ENCODE data around the gene LMO2.
"Not testable (repeated sequence)": the region's sequence is repeated elsewhere in the genome, so short reads cannot be mapped to it uniquely, and the experiment has no call there.

LMO2 gene

GRCh38 chr11:33930317-33931021 is 38.6 kb upstream of the LMO2 start:
- Histone ChIP-seq H2AFZ (ENCODE audit: low read length, unreplicated experiment) (peak overlapping the region; percentile 84), H3K27me3 (ENCODE audit: insufficient read depth, low read length) (no peaks in the 10 kb centered on the region), H3K27ac (ENCODE audit: low read depth, low read length) (peak overlapping the region; percentile 44), H3K4me3 (ENCODE audit: low read depth, low read length) (no peak overlapping the region), H3K36me3 (ENCODE audit: insufficient read depth, low read length) (no peaks in the 10 kb centered on the region), H3K4me1 (ENCODE audit: control insufficient read depth, insufficient read depth, low read length, unreplicated experiment) (peaks cover 12% of the 10 kb centered on the region), H3K79me2 (ENCODE audit: control insufficient read depth, insufficient read depth, low read length, unreplicated experiment) (no peaks in the 10 kb centered on the region)

- H3K4me3 ChIP-seq (ENCODE audit: low read depth, low read length) = no peak overlapping the region
- no peaks in the 10 kb centered on the region for H3K79me2 ChIP-seq (ENCODE audit: control insufficient read depth, insufficient read depth, low read length, unreplicated experiment)
- no peaks in the 10 kb centered on the region for H3K36me3 ChIP-seq (ENCODE audit: insufficient read depth, low read length)
- peaks cover 12% of the 10 kb centered on the region for H3K4me1 ChIP-seq (ENCODE audit: control insufficient read depth, insufficient read depth, low read length, unreplicated experiment)
- no peak overlapping the region for H2AFZ ChIP-seq (ENCODE audit: low read length, unreplicated experiment)
- no peak overlapping the region for H3K27ac ChIP-seq (ENCODE audit: low read depth, low read length)
- no peaks in the 10 kb centered on the region for H3K27me3 ChIP-seq (ENCODE audit: insufficient read depth, low read length)
Measured at GRCh38 chr11:33928564-33928963, 36.7 kb upstream of the LMO2 start.

- H3K4me3 ChIP-seq (ENCODE audit: low read depth, low read length) = no peak overlapping the region
- no peaks in the 10 kb centered on the region for H3K79me2 ChIP-seq (ENCODE audit: control insufficient read depth, insufficient read depth, low read length, unreplicated experiment)
- peaks cover 12% of the 10 kb centered on the region for H3K4me1 ChIP-seq (ENCODE audit: control insufficient read depth, insufficient read depth, low read length, unreplicated experiment)
- H2AFZ ChIP-seq (ENCODE audit: low read length, unreplicated experiment) = no peak overlapping the region
- no peaks in the 10 kb centered on the region for H3K36me3 ChIP-seq (ENCODE audit: insufficient read depth, low read length)
- no peak overlapping the region for H3K27ac ChIP-seq (ENCODE audit: low read depth, low read length)
- peaks cover 11% of the 10 kb centered on the region; the same call in 1 of the 2 replicates for H3K27me3 ChIP-seq (ENCODE audit: insufficient read depth, low read length)
Measured at GRCh38 chr11:33926671-33927552, 35.0 kb upstream of the LMO2 start.

GRCh38 chr11:33924341-33924740 is 32.5 kb upstream of the LMO2 start:
- Histone ChIP-seq H3K79me2 (ENCODE audit: control insufficient read depth, insufficient read depth, low read length, unreplicated experiment) (no peaks in the 10 kb centered on the region), H3K27me3 (ENCODE audit: insufficient read depth, low read length) (peaks cover 14% of the 10 kb centered on the region; the same call in 1 of the 2 replicates), H2AFZ (ENCODE audit: low read length, unreplicated experiment) (no peak overlapping the region), H3K36me3 (ENCODE audit: insufficient read depth, low read length) (no peaks in the 10 kb centered on the region), H3K27ac (ENCODE audit: low read depth, low read length) (no peak overlapping the region), H3K4me1 (ENCODE audit: control insufficient read depth, insufficient read depth, low read length, unreplicated experiment) (no peaks in the 10 kb centered on the region), H3K4me3 (ENCODE audit: low read depth, low read length) (no peak overlapping the region)

GRCh38 chr11:33923626-33924025 is 31.8 kb upstream of the LMO2 start:
- no peaks in the 10 kb centered on the region for H3K4me1 ChIP-seq (ENCODE audit: control insufficient read depth, insufficient read depth, low read length, unreplicated experiment)
- H3K36me3 ChIP-seq (ENCODE audit: insufficient read depth, low read length) = no peaks in the 10 kb centered on the region
- peaks cover 14% of the 10 kb centered on the region; the same call in 1 of the 2 replicates for H3K27me3 ChIP-seq (ENCODE audit: insufficient read depth, low read length)
- H2AFZ ChIP-seq (ENCODE audit: low read length, unreplicated experiment) = no peak overlapping the region
- no peak overlapping the region for H3K27ac ChIP-seq (ENCODE audit: low read depth, low read length)
- no peak overlapping the region for H3K4me3 ChIP-seq (ENCODE audit: low read depth, low read length)
- no peaks in the 10 kb centered on the region for H3K79me2 ChIP-seq (ENCODE audit: control insufficient read depth, insufficient read depth, low read length, unreplicated experiment)

GRCh38 chr11:33920838-33921613 is 29.1 kb upstream of the LMO2 start:
- Histone ChIP-seq H3K27me3 (ENCODE audit: insufficient read depth, low read length) (peaks cover 22% of the 10 kb centered on the region; the same call in 1 of the 2 replicates), H3K4me1 (ENCODE audit: control insufficient read depth, insufficient read depth, low read length, unreplicated experiment) (no peaks in the 10 kb centered on the region), H3K27ac (ENCODE audit: low read depth, low read length) (no peak overlapping the region), H2AFZ (ENCODE audit: low read length, unreplicated experiment) (no peak overlapping the region), H3K4me3 (ENCODE audit: low read depth, low read length) (no peak overlapping the region), H3K79me2 (ENCODE audit: control insufficient read depth, insufficient read depth, low read length, unreplicated experiment) (no peaks in the 10 kb centered on the region), H3K36me3 (ENCODE audit: insufficient read depth, low read length) (no peaks in the 10 kb centered on the region)

- H3K4me1 ChIP-seq (ENCODE audit: control insufficient read depth, insufficient read depth, low read length, unreplicated experiment) = no peaks in the 10 kb centered on the region
- no peak overlapping the region for H3K27ac ChIP-seq (ENCODE audit: low read depth, low read length)
- no peak overlapping the region for H2AFZ ChIP-seq (ENCODE audit: low read length, unreplicated experiment)
- no peaks in the 10 kb centered on the region for H3K79me2 ChIP-seq (ENCODE audit: control insufficient read depth, insufficient read depth, low read length, unreplicated experiment)
- no peaks in the 10 kb centered on the region for H3K36me3 ChIP-seq (ENCODE audit: insufficient read depth, low read length)
- H3K27me3 ChIP-seq (ENCODE audit: insufficient read depth, low read length) = peaks cover 22% of the 10 kb centered on the region; the same call in 1 of the 2 replicates
- no peak overlapping the region for H3K4me3 ChIP-seq (ENCODE audit: low read depth, low read length)
Measured at GRCh38 chr11:33919645-33920044, 27.8 kb upstream of the LMO2 start.

GRCh38 chr11:33917402-33917801 is 25.5 kb upstream of the LMO2 start:
- not testable (repeated sequence) for H3K4me3 ChIP-seq (ENCODE audit: low read depth, low read length); H3K27ac ChIP-seq (ENCODE audit: low read depth, low read length); H2AFZ ChIP-seq (ENCODE audit: low read length, unreplicated experiment); H3K4me1 ChIP-seq (ENCODE audit: control insufficient read depth, insufficient read depth, low read length, unreplicated experiment); H3K36me3 ChIP-seq (ENCODE audit: insufficient read depth, low read length); H3K79me2 ChIP-seq (ENCODE audit: control insufficient read depth, insufficient read depth, low read length, unreplicated experiment)
- peaks cover 14% of the 10 kb centered on the region; the same call in 1 of the 2 replicates for H3K27me3 ChIP-seq (ENCODE audit: insufficient read depth, low read length)

- Histone ChIP-seq H3K27me3 (ENCODE audit: insufficient read depth, low read length) (peaks cover 11% of the 10 kb centered on the region; the same call in 1 of the 2 replicates), H3K27ac (ENCODE audit: low read depth, low read length) (no peak overlapping the region), H3K4me3 (ENCODE audit: low read depth, low read length) (no peak overlapping the region), H2AFZ (ENCODE audit: low read length, unreplicated experiment) (no peak overlapping the region), H3K79me2 (ENCODE audit: control insufficient read depth, insufficient read depth, low read length, unreplicated experiment) (no peaks in the 10 kb centered on the region), H3K4me1 (ENCODE audit: control insufficient read depth, insufficient read depth, low read length, unreplicated experiment) (peaks cover 11% of the 10 kb centered on the region), H3K36me3 (ENCODE audit: insufficient read depth, low read length) (no peaks in the 10 kb centered on the region)
Measured at GRCh38 chr11:33916736-33917135, 24.9 kb upstream of the LMO2 start.

- no peak overlapping the region for H3K27ac ChIP-seq (ENCODE audit: low read depth, low read length)
- H3K4me3 ChIP-seq (ENCODE audit: low read depth, low read length) = no peak overlapping the region
- peaks cover 18% of the 10 kb centered on the region for H3K4me1 ChIP-seq (ENCODE audit: control insufficient read depth, insufficient read depth, low read length, unreplicated experiment)
- no peak overlapping the region for H2AFZ ChIP-seq (ENCODE audit: low read length, unreplicated experiment)
- H3K36me3 ChIP-seq (ENCODE audit: insufficient read depth, low read length) = no peaks in the 10 kb centered on the region
- peaks cover 11% of the 10 kb centered on the region; the same call in 1 of the 2 replicates for H3K27me3 ChIP-seq (ENCODE audit: insufficient read depth, low read length)
- H3K79me2 ChIP-seq (ENCODE audit: control insufficient read depth, insufficient read depth, low read length, unreplicated experiment) = no peaks in the 10 kb centered on the region
Measured at GRCh38 chr11:33915526-33915925, 23.6 kb upstream of the LMO2 start.
